ENCODE measurements around the gene NOS3. TPM values are rescaled to one million over a fixed set of nuclear protein-coding genes. Genes with fewer than 3 reads are reported as not detected.

NOS3 gene
- total and polyA plus RNA-seq, 2 of the 13 experiments (the other 11 are each of a cell fraction or from before 2014, with no cell fraction given): 3.7 to 7.5 TPM

DNA sequence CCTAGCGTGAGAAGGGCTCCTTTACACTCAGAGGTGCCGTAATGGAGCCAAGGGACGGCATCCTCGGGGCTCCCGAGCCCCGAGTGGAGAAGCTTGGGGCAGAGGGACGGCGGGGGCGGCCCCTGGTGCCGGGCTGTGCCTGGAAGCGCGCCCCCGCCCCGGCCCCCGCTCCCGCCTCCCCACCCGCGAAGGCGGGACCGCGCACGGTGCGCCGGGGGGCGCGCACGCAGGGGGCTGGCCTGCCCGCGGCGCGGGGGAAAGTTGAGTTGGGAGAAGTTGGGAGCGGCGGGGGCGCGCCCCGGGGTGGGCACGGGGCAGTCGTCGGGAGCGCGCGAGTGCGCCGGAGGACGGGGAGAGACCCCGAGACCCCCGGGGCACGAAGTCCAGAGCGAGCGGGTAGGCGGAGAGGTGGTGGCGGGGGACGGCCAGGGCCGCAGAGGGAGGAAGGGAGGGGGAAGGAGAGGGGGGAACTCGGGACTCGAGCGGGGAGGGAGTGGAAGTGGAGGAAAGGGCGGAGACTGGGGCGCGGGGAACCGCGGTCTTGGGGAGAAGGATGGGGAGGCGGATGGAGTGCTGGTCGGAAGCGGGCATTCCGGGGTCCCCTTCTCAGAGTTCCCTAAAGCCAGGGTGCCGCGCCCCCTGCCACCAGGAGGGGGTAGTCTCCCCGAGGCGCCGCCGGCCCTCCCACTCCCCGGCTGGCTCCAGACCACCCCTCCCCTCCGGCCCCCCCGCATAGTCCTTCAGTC, 68.7 kb downstream of the NOS3 start, which contains the start of gene SLC4A2 (continued):
- TF ChIP-seq ZNF720 (CRISPR knock-in tag; IDR thresholded peaks at IDR 0.05) (no peak), ZBTB7A (CRISPR knock-in tag; IDR thresholded peaks at IDR 0.05) (no peak), TAF1 (CRISPR knock-in tag; IDR thresholded peaks at IDR 0.05) (peak; percentile 32; the same call in 1 of the 2 replicates), GPBP1L1 (CRISPR knock-in tag; IDR thresholded peaks at IDR 0.05) (no peak), SKI (IDR thresholded peaks at IDR 0.05; ENCODE audit: partially characterized antibody) (no peak), ZNF703 (CRISPR knock-in tag; IDR thresholded peaks at IDR 0.05; ENCODE audit: borderline replicate concordance) (no peak), HOXA3 (CRISPR knock-in tag; IDR thresholded peaks at IDR 0.05) (no peak; the same call in 1 of the 2 replicates), HOXD1 (CRISPR knock-in tag; IDR thresholded peaks at IDR 0.05) (no peak), THAP11 (CRISPR knock-in tag; IDR thresholded peaks at IDR 0.05) (peak; percentile 76; the same call in 1 of the 2 replicates), KLF11 (CRISPR knock-in tag; IDR thresholded peaks at IDR 0.05) (no peak), ZNF784 (CRISPR knock-in tag; IDR thresholded peaks at IDR 0.05; ENCODE audit: borderline replicate concordance) (no peak), ZNF614 (CRISPR knock-in tag; IDR thresholded peaks at IDR 0.05; ENCODE audit: borderline replicate concordance) (no peak), ISL2 (CRISPR knock-in tag; IDR thresholded peaks at IDR 0.05) (no peak), ZNF788 (CRISPR knock-in tag; IDR thresholded peaks at IDR 0.05; ENCODE audit: borderline replicate concordance) (no peak; the same call in 1 of the 2 replicates), ERF (CRISPR knock-in tag; IDR thresholded peaks at IDR 0.05) (no peak; the same call in 1 of the 2 replicates), RBFOX2 (IDR thresholded peaks at IDR 0.05; ENCODE audit: low read depth, low read length) (peak; percentile 65), KDM3A (CRISPR knock-in tag; IDR thresholded peaks at IDR 0.05; ENCODE audit: low read depth) (no peak), SNRNP70 (IDR thresholded peaks at IDR 0.05; ENCODE audit: low read depth, low read length) (no peak), ZNF572 (CRISPR knock-in tag; IDR thresholded peaks at IDR 0.05) (no peak), ZBTB8A (CRISPR knock-in tag; IDR thresholded peaks at IDR 0.05; ENCODE audit: borderline replicate concordance, low read depth) (no peak), MZF1 (CRISPR knock-in tag; IDR thresholded peaks at IDR 0.05; ENCODE audit: borderline replicate concordance) (no peak), ZNF747 (CRISPR knock-in tag; IDR thresholded peaks at IDR 0.05; ENCODE audit: borderline replicate concordance) (peak; percentile 37; the same call in 1 of the 2 replicates), REPIN1 (CRISPR knock-in tag; IDR thresholded peaks at IDR 0.05; ENCODE audit: borderline replicate concordance, low read depth) (no peak), DNMT1 (CRISPR knock-in tag; IDR thresholded peaks at IDR 0.05) (no peak), PTBP1 (IDR thresholded peaks at IDR 0.05; ENCODE audit: low read depth, low read length, poor library complexity, severe bottlenecking) (no peak), ATF7-NPFF (CRISPR knock-in tag; IDR thresholded peaks at IDR 0.05; ENCODE audit: low read depth) (no peak), MEF2D (CRISPR knock-in tag; IDR thresholded peaks at IDR 0.05) (no peak)
